GM21717 (cell line): ENCODE results near the gene IFITM1.
"Not testable (repeated sequence)": the region's sequence is repeated elsewhere in the genome, so short reads cannot be mapped to it uniquely, and the experiment has no call there.

Experiments
- ATAC-seq: cut with Tn5 transposase; IDR thresholded peaks from one replicate; pipeline ENCODE4 v1.9.1; 2021; ENCODE audit warnings: mild to moderate bottlenecking, moderate library complexity; ENCODE audit not compliant: unreplicated experiment

Gene IFITM1

GRCh38 chr11:325796-326591 lies 12.2 kb downstream of the IFITM1 start:
- no peak for ATAC-seq

GRCh38 chr11:326592-326841 lies 12.7 kb downstream of the IFITM1 start:
- no peak for ATAC-seq

DNA sequence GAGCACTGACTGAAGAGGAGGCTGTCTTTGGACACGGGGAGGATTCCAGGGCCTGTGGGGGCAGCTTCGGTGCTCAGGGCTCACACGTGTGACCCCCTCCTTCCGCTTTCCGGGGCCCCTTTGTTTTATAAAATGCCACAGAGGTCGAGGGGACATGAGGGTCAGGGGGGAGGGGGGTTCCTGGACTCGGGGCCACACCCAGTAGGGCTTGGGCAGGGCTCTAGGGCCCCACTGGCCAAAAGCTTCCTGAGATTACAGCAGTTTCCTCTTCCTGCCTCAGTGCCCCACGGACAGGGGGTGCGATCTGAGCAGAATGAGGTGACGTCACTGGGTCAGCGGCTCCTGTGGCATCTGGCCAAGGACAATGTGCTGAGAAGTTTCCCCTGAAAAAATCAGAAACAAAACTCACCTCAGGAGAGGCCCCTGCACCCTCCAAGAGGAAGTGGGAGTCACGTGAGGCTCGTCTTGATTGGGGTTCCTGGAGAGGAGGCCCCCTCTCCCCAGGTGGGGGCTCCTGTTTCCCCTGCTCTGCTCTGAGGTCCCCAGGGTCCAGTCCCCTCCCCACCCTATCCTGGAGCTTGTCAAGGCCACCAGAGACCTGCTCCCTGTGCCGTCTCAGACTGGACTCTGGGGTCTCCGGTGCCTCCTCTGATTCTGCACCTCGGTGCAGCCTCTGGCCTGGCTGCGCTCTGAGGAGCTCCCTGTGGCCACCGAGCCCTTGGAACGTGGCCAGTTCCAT lies 13.2 kb downstream of the IFITM1 start:
- ATAC-seq = peak; percentile 55

GRCh38 chr11:327581-327923 lies 13.7 kb downstream of the IFITM1 start:
- no peak for ATAC-seq

DNA sequence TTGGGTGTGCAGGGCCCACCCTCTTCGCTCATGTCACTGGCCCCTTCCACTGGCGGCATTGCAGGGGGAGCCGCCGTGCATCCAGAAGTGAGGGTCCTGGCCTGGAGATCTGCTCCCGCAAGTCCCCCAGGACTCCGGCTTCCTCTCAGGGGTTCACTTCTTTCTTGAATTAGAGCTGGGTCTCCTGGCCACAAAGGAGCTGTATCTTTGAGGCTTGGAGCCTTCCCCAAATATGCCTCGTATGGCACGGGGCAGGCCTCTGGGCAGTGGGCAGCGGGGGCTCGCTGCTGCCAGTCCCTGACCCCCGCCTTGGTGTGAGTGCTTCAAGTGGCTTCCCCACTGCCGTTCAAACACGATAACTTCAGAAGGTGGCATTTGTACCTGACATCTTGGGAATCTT lies 14.2 kb downstream of the IFITM1 start:
- no peak for ATAC-seq

- ATAC-seq = not testable (repeated sequence)
These were observed 14.8 kb downstream of the IFITM1 start for GRCh38 chr11:328516-329100.

DNA sequence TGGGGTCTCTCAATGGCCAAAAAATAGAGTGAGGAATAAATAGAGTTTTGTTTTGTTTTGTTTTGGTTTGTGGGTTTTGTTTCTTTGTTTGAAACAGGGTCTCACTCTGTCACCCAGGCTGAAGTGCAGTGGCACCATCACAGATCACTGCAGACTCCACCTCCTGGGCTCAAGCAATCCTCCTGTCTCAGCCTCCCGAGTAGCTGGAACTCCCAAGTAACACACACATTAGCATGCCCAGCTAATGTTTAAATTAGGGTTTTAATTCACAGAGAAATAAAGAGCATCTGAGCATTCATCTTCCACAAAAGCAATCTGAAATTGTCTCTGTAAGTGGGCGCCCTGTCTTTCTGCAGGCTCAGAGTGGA lies 16.0 kb downstream of the IFITM1 start:
- ATAC-seq = no peak

GRCh38 chr11:330307-330693 lies 16.5 kb downstream of the IFITM1 start:
- no peak for ATAC-seq

DNA sequence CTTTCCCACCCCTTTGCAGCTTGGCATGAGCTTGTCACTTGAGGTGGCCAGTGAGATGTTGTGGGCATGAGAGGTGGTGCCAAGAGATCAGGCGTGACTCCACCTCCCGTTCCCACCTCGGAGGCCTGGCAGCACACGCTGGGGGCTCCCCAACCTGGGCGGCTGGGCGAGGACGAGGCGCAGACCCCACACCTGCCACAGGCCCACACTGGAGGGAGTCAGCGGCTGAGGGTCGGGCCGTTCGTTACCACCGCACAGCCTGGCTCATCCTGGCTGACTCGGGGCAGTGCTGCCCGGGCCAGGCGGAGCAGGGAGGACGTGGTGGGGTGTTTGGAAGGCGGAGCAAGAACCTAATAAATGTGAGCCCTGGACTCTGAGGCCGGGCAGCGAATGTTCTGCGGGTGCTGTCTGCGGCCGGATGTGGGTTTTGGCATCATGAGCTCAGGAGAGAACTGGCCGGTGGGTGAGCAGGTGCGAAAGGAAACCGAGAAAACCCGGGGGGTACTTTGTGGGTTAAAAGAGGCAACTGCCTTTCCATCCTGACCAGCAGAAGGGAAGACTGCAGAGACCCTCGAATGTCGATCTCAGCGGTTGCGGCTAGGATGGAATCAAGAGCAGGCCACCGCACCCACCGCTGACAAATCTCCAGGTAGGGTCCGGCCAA lies 17.0 kb downstream of the IFITM1 start:
- ATAC-seq = no peak

DNA sequence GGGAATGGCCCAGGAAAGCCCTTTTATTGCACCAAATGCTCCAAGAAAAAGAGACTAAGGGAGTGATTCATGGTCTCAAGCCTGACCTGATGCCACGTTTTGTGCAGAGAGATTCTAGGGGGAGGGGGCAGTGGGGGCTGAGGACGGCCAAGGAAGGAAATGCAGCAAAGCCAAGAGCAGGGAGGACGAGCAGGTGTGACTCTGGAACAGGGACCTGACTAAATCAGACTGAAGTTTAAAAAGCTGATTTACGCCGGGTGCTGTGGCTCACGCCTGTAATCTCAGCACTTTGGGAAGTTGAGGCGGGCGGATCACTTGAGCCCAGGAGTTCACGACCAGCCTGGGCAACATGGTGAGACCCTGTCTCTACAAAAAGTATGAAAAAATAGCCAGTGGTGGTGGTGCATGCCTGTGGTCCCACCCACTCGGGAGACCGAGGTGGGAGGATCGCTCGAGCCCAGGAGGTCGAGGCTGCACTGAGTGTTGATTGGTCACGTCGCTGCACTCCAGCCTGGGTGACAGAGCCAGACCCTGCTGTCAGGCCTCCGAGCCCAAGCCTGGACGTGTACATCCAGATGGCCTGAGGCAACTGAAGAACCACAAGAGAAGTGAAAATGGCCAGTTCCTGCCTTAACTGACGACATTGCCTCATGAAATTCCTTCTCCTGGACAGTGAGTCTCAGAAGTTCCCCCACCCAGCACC lies 17.7 kb downstream of the IFITM1 start:
- ATAC-seq = no peak

DNA sequence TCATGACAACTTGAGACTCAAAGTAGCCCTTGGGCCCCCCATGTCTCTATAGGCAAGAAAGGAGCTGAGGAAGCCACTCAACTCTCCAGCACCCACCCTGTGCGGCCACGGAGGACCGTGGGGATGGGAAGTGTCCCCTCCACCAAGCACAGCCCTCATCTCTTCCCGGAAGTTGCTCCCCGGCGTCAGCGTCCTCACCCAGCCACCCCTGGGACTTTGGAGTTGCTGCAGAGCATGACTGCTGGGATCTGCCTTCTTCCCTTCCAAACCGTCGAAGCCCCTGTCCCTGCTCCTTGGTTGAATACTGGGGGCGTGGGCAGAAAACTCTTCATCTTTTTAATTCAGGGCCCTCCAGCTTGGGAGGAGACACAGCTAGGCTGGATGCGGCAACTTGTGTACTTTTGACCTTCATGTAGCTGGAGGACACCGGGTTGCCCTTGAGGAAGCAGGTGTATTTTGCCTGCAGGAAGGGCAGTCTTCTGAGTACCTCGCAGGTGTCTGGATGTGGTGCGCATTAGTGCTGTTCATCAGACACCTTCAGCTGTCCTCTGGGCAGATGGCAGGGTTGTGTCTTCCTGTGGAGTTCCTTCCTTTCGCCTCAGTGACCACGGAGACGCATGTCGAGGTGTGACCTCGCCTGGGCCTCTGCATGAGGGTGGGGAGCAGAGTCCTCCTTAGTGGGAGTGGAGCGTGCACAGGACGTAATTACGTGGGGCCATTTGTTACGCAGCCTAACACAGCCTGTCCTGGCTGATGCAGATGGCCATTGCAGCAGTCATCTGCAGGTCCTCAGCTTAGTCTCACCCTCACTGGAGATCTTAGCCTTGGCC lies 19.0 kb downstream of the IFITM1 start:
- ATAC-seq = no peak

GRCh38 chr11:333616-334263 lies 19.9 kb downstream of the IFITM1 start:
- not testable (repeated sequence) for ATAC-seq

DNA sequence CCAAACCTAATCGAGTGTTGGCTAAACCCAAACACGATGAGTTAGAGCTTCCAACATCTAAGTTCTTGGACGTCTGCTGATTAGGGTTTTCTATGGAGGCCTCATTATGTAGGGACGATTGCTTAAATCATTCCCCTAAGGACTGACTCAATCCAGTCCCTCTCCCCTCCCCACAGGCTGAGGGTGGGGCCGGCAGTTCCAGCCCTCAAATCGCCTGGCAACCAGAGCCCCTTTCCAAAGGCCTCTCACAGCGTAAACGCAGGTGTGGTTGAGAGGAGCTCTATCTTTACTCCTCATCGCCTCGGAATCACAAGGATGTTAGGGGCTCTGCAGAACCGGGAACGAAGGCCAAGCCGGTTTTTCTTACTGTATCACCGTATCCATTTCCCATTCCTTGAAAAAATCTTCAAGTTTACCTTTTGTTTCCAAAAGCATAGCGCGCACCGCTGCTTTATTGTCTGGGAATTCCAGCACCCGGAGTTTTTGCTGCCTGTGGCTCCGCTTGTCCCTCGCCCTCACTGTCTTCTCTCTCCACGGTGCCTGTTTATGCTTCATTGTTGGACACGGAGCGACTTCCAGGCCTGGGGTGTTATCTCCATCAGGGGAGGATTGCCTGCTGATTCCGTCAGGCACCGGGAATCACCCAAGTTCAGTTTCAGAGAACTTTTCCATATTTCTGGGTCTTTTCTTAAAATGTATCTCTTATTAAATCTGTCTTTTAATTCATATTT lies 20.6 kb downstream of the IFITM1 start:
- ATAC-seq = no peak

GRCh38 chr11:335779-336658 lies 22.2 kb downstream of the IFITM1 start:
- no peak for ATAC-seq

DNA sequence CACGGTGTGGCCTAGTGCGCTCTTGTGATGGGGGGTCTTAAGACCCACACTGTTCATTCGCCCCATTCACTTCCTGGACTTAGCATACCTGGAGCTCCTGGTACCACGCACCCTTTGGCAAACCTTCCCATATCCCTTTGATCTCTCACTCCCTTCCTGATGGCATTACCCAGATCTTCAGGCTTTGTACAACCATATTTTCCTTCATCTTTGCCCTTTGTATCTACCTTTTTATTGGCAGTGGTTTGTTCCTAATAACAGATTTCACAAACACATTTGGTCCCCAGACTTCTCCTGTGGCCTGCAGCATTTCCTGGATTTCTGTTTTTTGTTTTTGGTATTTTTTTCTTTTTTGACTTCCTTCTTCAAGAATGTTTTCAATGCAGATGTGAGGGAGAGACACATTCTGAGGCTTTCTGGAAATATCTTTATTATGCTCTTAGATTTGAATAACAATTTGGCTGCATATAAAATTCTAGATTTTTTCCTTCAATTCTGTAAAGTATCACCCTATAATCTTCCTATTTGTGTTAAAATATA lies 22.9 kb downstream of the IFITM1 start:
- ATAC-seq = no peak

- ATAC-seq = no peak
These were observed 23.9 kb downstream of the IFITM1 start for GRCh38 chr11:337711-338110.

DNA sequence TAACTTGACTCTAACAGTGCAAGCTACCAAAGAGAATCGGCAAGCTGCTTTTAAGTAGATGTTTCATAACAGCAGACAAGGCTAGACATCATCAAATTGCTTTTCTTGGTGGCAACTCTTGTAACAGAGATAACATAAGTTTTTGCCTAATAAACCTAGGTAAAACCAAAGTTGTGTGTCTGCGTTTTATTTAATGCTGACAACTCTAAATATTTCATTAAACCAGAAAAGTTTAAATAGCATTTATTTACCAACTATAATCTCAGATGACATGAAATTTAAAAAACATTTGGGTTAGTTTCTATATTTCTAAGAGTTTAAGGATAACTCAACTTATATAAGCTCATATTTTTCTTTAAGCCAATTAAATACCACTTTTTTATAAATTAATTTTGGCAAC lies 26.1 kb downstream of the IFITM1 start:
- ATAC-seq = no peak
